Measurements from ENCODE around the gene HPS3.

DNA sequence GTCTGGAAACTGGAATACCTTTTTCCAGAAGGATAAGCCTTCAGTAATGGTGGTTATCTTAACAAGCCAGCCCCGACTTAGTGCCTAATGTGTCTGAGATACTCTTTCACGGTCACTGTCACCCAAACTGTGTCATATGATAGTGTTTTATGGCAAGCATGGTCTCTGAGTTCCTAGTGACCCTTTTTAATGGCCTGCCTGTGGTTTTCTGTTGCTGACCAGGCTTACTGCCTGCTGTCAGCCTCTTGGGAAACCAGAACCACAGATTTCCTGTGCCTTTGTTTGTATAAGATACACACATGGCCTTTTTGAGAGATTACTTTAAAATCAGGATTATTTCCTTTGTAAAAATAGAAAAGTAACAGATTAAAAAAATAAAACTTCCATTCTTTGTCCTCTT, 22.4 kb downstream of the HPS3 start:
- TF ChIP-seq, protein P1, sequence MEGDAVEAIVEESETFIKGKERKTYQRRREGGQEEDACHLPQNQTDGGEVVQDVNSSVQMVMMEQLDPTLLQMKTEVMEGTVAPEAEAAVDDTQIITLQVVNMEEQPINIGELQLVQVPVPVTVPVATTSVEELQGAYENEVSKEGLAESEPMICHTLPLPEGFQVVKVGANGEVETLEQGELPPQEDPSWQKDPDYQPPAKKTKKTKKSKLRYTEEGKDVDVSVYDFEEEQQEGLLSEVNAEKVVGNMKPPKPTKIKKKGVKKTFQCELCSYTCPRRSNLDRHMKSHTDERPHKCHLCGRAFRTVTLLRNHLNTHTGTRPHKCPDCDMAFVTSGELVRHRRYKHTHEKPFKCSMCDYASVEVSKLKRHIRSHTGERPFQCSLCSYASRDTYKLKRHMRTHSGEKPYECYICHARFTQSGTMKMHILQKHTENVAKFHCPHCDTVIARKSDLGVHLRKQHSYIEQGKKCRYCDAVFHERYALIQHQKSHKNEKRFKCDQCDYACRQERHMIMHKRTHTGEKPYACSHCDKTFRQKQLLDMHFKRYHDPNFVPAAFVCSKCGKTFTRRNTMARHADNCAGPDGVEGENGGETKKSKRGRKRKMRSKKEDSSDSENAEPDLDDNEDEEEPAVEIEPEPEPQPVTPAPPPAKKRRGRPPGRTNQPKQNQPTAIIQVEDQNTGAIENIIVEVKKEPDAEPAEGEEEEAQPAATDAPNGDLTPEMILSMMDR (conservative IDR thresholded peaks at IDR 0.05; ENCODE audit: low read depth, low read length): no peak
- TF ChIP-seq EZH2 (IDR thresholded peaks at IDR 0.05; ENCODE audit: low read length, unreplicated experiment) (no peak), EZH2phosphoT487 (IDR thresholded peaks at IDR 0.05; ENCODE audit: borderline replicate concordance, low read length) (no peak)

Data from PC-3 (cell line).